HCT116 (cell line): ENCODE measurements around the gene SYNGR1. TPM values are rescaled to one million over a fixed set of nuclear protein-coding genes. Genes with fewer than 3 reads are reported as not detected.

Source experiments
- ATAC-seq: fragments of 200-7000 bp; cut with Tn5 transposase; 2 replicates; pipeline ENCODE4 v1.9.1; 2020; ENCODE audit warnings: mild to moderate bottlenecking, moderate library complexity
- BruUV-seq: library from RNA; stranded (reverse); fragments of 400-500 nt; replicated peaks from 2 replicates; lab custom pipeline; 2021; lab: Mats Ljungman, UMichigan
- CTCF ChIA-PET: fragments of 300-600 bp; sonication (Branson Sonifier 250); formaldehyde crosslinking; loops from one replicate; lab custom pipeline; 2021; ENCODE audit warnings: antibody characterized with exemption; lab: Charles Lee
- POLR2A ChIA-PET: fragments of 300-600, 350-600 bp; sonication (Branson Sonifier 250); formaldehyde crosslinking; loops from one replicate; lab custom pipeline; 2021; ENCODE audit warnings: antibody characterized with exemption; lab: Charles Lee
- RAD21 ChIA-PET, 2 experiments: fragments of 300-600 bp; sonication (Branson Sonifier 250); formaldehyde crosslinking; loops; one replicate each; lab custom pipeline; 2023; ENCODE audit warnings: low total read pairs in 2 of 2; ENCODE audit not compliant: uncharacterized antibody in 2 of 2, unreplicated experiment in 2 of 2, low non-redundant PET in 1 of 2; lab: Charles Lee
- DNase-seq: peaks from one replicate; pipeline ENCODE4 v3.0.0-alpha.2; 2010; ENCODE audit warnings: low read depth, low spot score
- H2AFZ ChIP-seq: fragments of 200-600 bp; shearing (Covaris generic), sonication (generic); 2 replicates; pipeline ENCODE4 v1.6.1; 2017; ENCODE audit warnings: low read depth, mixed run types, mixed read lengths, antibody characterized with exemption, low read length; ENCODE audit not compliant: poor library complexity, severe bottlenecking
- H3K27ac ChIP-seq: 2 replicates; pipeline ENCODE4 v1.5.1; 2012; ENCODE audit warnings: low read depth, low read length
- H3K27me3 ChIP-seq: fragments of 200-600 bp; sonication (generic); 2 replicates; pipeline ENCODE4 v1.6.1; 2016; ENCODE audit warnings: mixed run types, low read length, mixed read lengths; ENCODE audit not compliant: insufficient read depth
- H3K36me3 ChIP-seq, 2 experiments: fragments of 200-500 bp in 1 of 2; fragments of 200-600 bp in 1 of 2; sonication (Bioruptor generic) in 1 of 2; sonication (generic) in 1 of 2; 2 replicates each; pipeline versions ENCODE4 v1.5.1 to v1.6.1; 2014 to 2016; ENCODE audit warnings: low read length in 2 of 2, inconsistent platforms in 1 of 2, mixed read lengths in 1 of 2, mixed run types in 1 of 2; ENCODE audit not compliant: insufficient read depth in 2 of 2, control insufficient read depth in 1 of 2
- H3K4me1 ChIP-seq, 2 experiments: fragments of 200-600 bp in 1 of 2; sonication (generic) in 1 of 2; 2 replicates each; pipeline versions ENCODE4 v1.5.1 to v1.6.1; 2012 to 2017; ENCODE audit warnings: low read length in 2 of 2, inconsistent platforms in 1 of 2, mild to moderate bottlenecking in 1 of 2, mixed read lengths in 1 of 2, mixed run types in 1 of 2, moderate library complexity in 1 of 2; ENCODE audit not compliant: insufficient read depth in 2 of 2, control insufficient read depth in 1 of 2
- H3K4me2 ChIP-seq: fragments of 200-600 bp; sonication (generic); 2 replicates; pipeline ENCODE4 v1.6.1; 2017; ENCODE audit warnings: mixed run types, low read length, mixed read lengths
- H3K4me3 ChIP-seq, 2 experiments: fragments of 200-600 bp in 1 of 2; sonication (generic) in 1 of 2; replicated peaks in 1 of 2; 2 replicates each; pipeline ENCODE4 v1.5.1; 2011 to 2016; ENCODE audit warnings: low read length in 2 of 2, control low read depth in 1 of 2, low read depth in 1 of 2, mild to moderate bottlenecking in 1 of 2, mixed read lengths in 1 of 2, mixed run types in 1 of 2
- H3K79me2 ChIP-seq: fragments of 200-600 bp; sonication (generic); 2 replicates; pipeline ENCODE4 v1.6.1; 2017; ENCODE audit warnings: mild to moderate bottlenecking, mixed run types, low read length, moderate library complexity, mixed read lengths; ENCODE audit not compliant: insufficient read depth
- H3K9ac ChIP-seq: fragments of 200-600 bp; sonication (generic); 2 replicates; pipeline ENCODE4 v1.6.1; 2016; ENCODE audit warnings: low read length, mixed read lengths
- H3K9me2 ChIP-seq: fragments of 200-600 bp; sonication (generic), shearing (Covaris generic); 2 replicates; pipeline ENCODE4 v1.6.1; 2017; ENCODE audit warnings: mixed run types, mild to moderate bottlenecking, moderate library complexity; ENCODE audit not compliant: insufficient read depth
- H3K9me3 ChIP-seq, 2 experiments: fragments of 200-500 bp in 1 of 2; fragments of 200-600 bp in 1 of 2; sonication (Bioruptor generic) in 1 of 2; sonication (generic) in 1 of 2; 2 replicates each; pipeline ENCODE4 v1.6.1; 2014 to 2017; ENCODE audit warnings: low read length in 2 of 2, mixed read lengths in 2 of 2, inconsistent platforms in 1 of 2, low read depth in 1 of 2, mild to moderate bottlenecking in 1 of 2, mixed run types in 1 of 2, moderate library complexity in 1 of 2; ENCODE audit not compliant: control insufficient read depth in 1 of 2, insufficient read depth in 1 of 2
- H4K20me1 ChIP-seq: fragments of 200-600 bp; sonication (generic), shearing (Covaris generic); 2 replicates; pipeline ENCODE4 v1.6.1; 2017; ENCODE audit warnings: mixed run types, mild to moderate bottlenecking, moderate library complexity; ENCODE audit not compliant: insufficient read depth
- CBX3 ChIP-seq: IDR thresholded peaks from 2 replicates; pipeline ENCODE4 v1.6.1; 2012; ENCODE audit warnings: low read depth
- CTCF ChIP-seq, 3 experiments: fragments of 200-600 bp in 1 of 3; sonication (generic) in 1 of 3; IDR thresholded peaks in 2 of 3; conservative IDR thresholded peaks in 1 of 3; 2 replicates each; pipeline ENCODE4 v1.5.1; 2012 to 2017; ENCODE audit warnings: low read depth in 2 of 3, low read length in 2 of 3, antibody characterized with exemption in 1 of 3, borderline replicate concordance in 1 of 3, control low read depth in 1 of 3, mild to moderate bottlenecking in 1 of 3, mixed read lengths in 1 of 3, mixed run types in 1 of 3, moderate library complexity in 1 of 3; ENCODE audit not compliant: insufficient read depth in 1 of 3
- EGR1 ChIP-seq: IDR thresholded peaks from 2 replicates; pipeline ENCODE4 v1.6.1; 2012; ENCODE audit warnings: low read depth
- ELF1 ChIP-seq: IDR thresholded peaks from 2 replicates; pipeline ENCODE4 v1.6.1; 2012; ENCODE audit warnings: low read depth, borderline replicate concordance
- EZH2 ChIP-seq: fragments of 200-600 bp; sonication (generic); IDR thresholded peaks from 2 replicates; pipeline ENCODE4 v1.6.1; 2017; ENCODE audit warnings: antibody characterized with exemption, mixed run types
- FOSL1 ChIP-seq: IDR thresholded peaks from 2 replicates; pipeline ENCODE4 v1.6.1; 2012; ENCODE audit warnings: low read depth
- JUND ChIP-seq: IDR thresholded peaks from 2 replicates; pipeline ENCODE4 v1.6.1; 2012
- POLR2AphosphoS5 ChIP-seq: IDR thresholded peaks from 2 replicates; pipeline ENCODE4 v1.6.1; 2011; ENCODE audit warnings: mild to moderate bottlenecking, low read depth, low read length, moderate library complexity
- RAD21 ChIP-seq: IDR thresholded peaks from 2 replicates; pipeline ENCODE4 v1.6.1; 2012; ENCODE audit warnings: low read depth, mild to moderate bottlenecking
- SIN3A ChIP-seq: IDR thresholded peaks from 2 replicates; pipeline ENCODE4 v1.6.1; 2012; ENCODE audit warnings: low read depth
- SRF ChIP-seq: IDR thresholded peaks from 2 replicates; pipeline ENCODE4 v1.6.1; 2012; ENCODE audit warnings: low read depth
- YY1 ChIP-seq: IDR thresholded peaks from 2 replicates; pipeline ENCODE4 v1.6.1; 2011; ENCODE audit warnings: low read length, low read depth, moderate library complexity, mild to moderate bottlenecking; ENCODE audit not compliant: insufficient replicate concordance; ENCODE audit errors: extremely low read depth
- ZFX ChIP-seq: fragments of 450-650 bp; IDR thresholded peaks from 2 replicates; pipeline ENCODE4 v1.6.1; 2017
- intact Hi-C: fragments of 100-400 bp; cut with micrococcal nuclease; formaldehyde crosslinking; loops from 2 replicates; pipeline ENCODE4 v1.10.0; 2022
- total RNA-seq: library from RNA; stranded (reverse); gene quantifications from one replicate; pipeline ENCODE4 v1.2.1, GENCODE V29; 2021; ENCODE audit not compliant: unreplicated experiment
- TF ChIP-seq, protein P1 (sequence below): IDR thresholded peaks from 2 replicates; pipeline ENCODE4 v1.6.1; 2011; ENCODE audit warnings: mild to moderate bottlenecking, low read length, moderate library complexity; ENCODE audit not compliant: insufficient replicate concordance; ENCODE audit errors: extremely low read depth
- TF ChIP-seq, protein P2 (sequence below): IDR thresholded peaks from 2 replicates; pipeline ENCODE4 v1.6.1; 2012
- TF ChIP-seq, protein P3 (sequence below): IDR thresholded peaks from 2 replicates; pipeline ENCODE4 v1.6.1; 2012; ENCODE audit warnings: low read depth

Gene SYNGR1
- total RNA-seq, 1 experiment from 2014 or later = 20.7 TPM

- TF ChIP-seq, protein P1, sequence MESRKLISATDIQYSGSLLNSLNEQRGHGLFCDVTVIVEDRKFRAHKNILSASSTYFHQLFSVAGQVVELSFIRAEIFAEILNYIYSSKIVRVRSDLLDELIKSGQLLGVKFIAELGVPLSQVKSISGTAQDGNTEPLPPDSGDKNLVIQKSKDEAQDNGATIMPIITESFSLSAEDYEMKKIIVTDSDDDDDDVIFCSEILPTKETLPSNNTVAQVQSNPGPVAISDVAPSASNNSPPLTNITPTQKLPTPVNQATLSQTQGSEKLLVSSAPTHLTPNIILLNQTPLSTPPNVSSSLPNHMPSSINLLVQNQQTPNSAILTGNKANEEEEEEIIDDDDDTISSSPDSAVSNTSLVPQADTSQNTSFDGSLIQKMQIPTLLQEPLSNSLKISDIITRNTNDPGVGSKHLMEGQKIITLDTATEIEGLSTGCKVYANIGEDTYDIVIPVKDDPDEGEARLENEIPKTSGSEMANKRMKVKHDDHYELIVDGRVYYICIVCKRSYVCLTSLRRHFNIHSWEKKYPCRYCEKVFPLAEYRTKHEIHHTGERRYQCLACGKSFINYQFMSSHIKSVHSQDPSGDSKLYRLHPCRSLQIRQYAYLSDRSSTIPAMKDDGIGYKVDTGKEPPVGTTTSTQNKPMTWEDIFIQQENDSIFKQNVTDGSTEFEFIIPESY = no peak
- TF ChIP-seq YY1 (no peak), ELF1 (no peak), FOSL1 (no peak), POLR2AphosphoS5 (no peak)
These were observed 48.7 kb upstream of the SYNGR1 start (continued) for GRCh38 chr22:39301108-39301507.

GRCh38 chr22:39301926-39302325 lies 47.9 kb upstream of the SYNGR1 start:
- no TSS peak for BruUV-seq
- ChIA-PET RAD21 (interaction anchor here in 1 of 2 experiments (0.6 kb wide), 1 partner anchor 48 kb away, joined by 3 read pairs; no protein-coding TSS in a partner anchor), POLR2A (interaction anchor here (0.8 to 2.3 kb wide), 4 partner anchors 12 to 62 kb away, joined by 3 to 8 read pairs (median 6); partner anchors contain the start of gene PDGFB), CTCF (interaction anchor here (1.0 to 1.2 kb wide), 3 partner anchors 9 to 11 kb away, joined by 3 to 6 read pairs (median 3); no protein-coding TSS in a partner anchor)
- Histone ChIP-seq H3K9ac (no peak overlapping the region), H3K27me3 (no peaks in the 10 kb centered on the region), H3K9me2 (no peaks in the 10 kb centered on the region), H3K9me3 (no peaks in the 10 kb centered on the region), H2AFZ (no peak overlapping the region), H3K4me3 (no peak overlapping the region), H3K79me2 (no peaks in the 10 kb centered on the region), H3K27ac (no peak overlapping the region), H3K4me2 (peak overlapping the region; percentile 7; the same call in 1 of the 2 replicates), H3K4me1 (peaks cover 38 to 58% of the 10 kb centered on the region in 2 experiments), H4K20me1 (no peaks in the 10 kb centered on the region), H3K36me3 (no peaks in the 10 kb centered on the region)
- intact Hi-C loops = no loop called here
- TF ChIP-seq EGR1 = no peak
- TF ChIP-seq SRF = no peak
- TF ChIP-seq, protein P2, sequence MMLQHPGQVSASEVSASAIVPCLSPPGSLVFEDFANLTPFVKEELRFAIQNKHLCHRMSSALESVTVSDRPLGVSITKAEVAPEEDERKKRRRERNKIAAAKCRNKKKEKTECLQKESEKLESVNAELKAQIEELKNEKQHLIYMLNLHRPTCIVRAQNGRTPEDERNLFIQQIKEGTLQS = no peak
- no peak for TF ChIP-seq JUND
- TF ChIP-seq ELF1 = no peak
- TF ChIP-seq POLR2AphosphoS5 = no peak
- TF ChIP-seq SIN3A = no peak
- no peak for TF ChIP-seq EZH2
- no peak for TF ChIP-seq RAD21
- TF ChIP-seq, protein P3, sequence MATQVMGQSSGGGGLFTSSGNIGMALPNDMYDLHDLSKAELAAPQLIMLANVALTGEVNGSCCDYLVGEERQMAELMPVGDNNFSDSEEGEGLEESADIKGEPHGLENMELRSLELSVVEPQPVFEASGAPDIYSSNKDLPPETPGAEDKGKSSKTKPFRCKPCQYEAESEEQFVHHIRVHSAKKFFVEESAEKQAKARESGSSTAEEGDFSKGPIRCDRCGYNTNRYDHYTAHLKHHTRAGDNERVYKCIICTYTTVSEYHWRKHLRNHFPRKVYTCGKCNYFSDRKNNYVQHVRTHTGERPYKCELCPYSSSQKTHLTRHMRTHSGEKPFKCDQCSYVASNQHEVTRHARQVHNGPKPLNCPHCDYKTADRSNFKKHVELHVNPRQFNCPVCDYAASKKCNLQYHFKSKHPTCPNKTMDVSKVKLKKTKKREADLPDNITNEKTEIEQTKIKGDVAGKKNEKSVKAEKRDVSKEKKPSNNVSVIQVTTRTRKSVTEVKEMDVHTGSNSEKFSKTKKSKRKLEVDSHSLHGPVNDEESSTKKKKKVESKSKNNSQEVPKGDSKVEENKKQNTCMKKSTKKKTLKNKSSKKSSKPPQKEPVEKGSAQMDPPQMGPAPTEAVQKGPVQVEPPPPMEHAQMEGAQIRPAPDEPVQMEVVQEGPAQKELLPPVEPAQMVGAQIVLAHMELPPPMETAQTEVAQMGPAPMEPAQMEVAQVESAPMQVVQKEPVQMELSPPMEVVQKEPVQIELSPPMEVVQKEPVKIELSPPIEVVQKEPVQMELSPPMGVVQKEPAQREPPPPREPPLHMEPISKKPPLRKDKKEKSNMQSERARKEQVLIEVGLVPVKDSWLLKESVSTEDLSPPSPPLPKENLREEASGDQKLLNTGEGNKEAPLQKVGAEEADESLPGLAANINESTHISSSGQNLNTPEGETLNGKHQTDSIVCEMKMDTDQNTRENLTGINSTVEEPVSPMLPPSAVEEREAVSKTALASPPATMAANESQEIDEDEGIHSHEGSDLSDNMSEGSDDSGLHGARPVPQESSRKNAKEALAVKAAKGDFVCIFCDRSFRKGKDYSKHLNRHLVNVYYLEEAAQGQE = no peak
- TF ChIP-seq CBX3 = no peak
- TF ChIP-seq FOSL1 = no peak
- no peak for TF ChIP-seq ZFX
- TF ChIP-seq YY1 = no peak
- no peak for TF ChIP-seq CTCF (IDR thresholded peaks at IDR 0.05 in 2 of 3, conservative IDR thresholded peaks at IDR 0.05 in 1 of 3; ENCODE audit: borderline replicate concordance in 1 of 3, insufficient read depth in 1 of 3, low read depth in 2 of 3, low read length in 2 of 3)
- DNase-seq = no peak
- no peak for ATAC-seq
